SH-SY5Y (cell line): ENCODE measurements around the gene SQSTM1.

Source experiments
- GATA2 ChIP-seq: IDR thresholded peaks from 2 replicates; pipeline ENCODE4 v1.6.1; 2011; ENCODE audit warnings: mild to moderate bottlenecking, low read depth, low read length
- GATA3 ChIP-seq: IDR thresholded peaks from 2 replicates; pipeline ENCODE4 v1.6.1; 2011; ENCODE audit warnings: low read depth, mild to moderate bottlenecking, low read length, moderate library complexity

- TF ChIP-seq GATA2 (no peak), GATA3 (no peak)
These were observed 49.3 kb upstream of the SQSTM1 start for GRCh38 chr5:179771311-179771895.
